GM18505 (cell line): ENCODE results near the gene HOXB9.

ENCODE experiments used
- ATAC-seq: cut with Tn5 transposase; IDR thresholded peaks from one replicate; pipeline ENCODE4 v1.9.1; 2021; ENCODE audit not compliant: unreplicated experiment
- POLR2A ChIP-seq: IDR thresholded peaks from 4 replicates; pipeline ENCODE4 v1.6.1; 2011; ENCODE audit warnings: borderline replicate concordance; ENCODE audit not compliant: insufficient read depth, insufficient read length; ENCODE audit errors: extremely low read depth

HOXB9 gene

GRCh38 chr17:48597778-48598631 is 28.2 kb downstream of the HOXB9 start:
- ATAC-seq = no peak
- no peak for TF ChIP-seq POLR2A

GRCh38 chr17:48597528-48597777 is 28.7 kb downstream of the HOXB9 start:
- ATAC-seq = no peak
- TF ChIP-seq POLR2A = no peak

DNA sequence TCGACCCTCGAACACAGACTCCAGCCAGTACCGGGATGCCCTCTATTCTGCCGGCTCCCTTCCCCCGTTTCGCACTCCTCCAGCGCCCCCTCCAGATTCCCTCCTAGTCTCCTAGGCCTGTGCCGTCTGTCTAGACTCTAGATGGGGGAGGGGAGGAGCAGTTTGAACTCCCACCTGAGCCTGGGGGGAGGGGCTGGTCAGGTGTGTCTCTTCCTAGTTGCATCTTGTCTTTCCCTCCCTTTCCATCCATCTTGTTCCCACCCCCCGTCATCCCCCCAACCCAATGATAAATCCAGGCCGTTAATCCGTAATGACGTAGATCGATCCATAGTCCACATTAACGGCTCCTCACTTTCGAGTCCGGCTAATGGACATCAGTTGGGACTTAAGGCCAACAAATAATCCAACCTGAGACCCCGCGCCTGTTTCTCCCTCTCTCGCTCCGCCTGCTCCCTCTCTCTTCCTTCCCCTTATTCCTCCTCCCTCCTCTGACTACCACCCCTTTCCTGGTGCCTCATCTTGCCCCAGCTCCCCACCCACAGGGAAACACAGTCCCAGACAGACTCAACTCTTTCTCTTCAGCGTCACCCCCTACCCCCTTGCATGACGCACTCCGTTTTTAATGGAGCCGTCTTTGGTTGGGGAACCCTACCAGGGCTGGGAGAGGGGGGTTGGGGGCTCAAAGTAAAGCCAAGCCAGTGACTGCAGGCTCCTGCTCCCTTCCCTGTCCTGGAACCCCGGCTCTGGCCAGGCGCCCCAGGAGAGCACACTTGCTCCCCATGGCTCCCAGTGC is 29.2 kb downstream of the HOXB9 start:
- no peak for ATAC-seq
- TF ChIP-seq POLR2A = no peak

GRCh38 chr17:48596000-48596734 is 30.0 kb downstream of the HOXB9 start:
- ATAC-seq = no peak

GRCh38 chr17:48595278-48595999 is 30.7 kb downstream of the HOXB9 start:
- TF ChIP-seq POLR2A = no peak
- ATAC-seq = no peak

More at GRCh38 chr17:48596000-48596734, 30.0 kb downstream of the HOXB9 start:
- TF ChIP-seq POLR2A = no peak

- ATAC-seq = no peak
- TF ChIP-seq POLR2A = no peak
Measured at GRCh38 chr17:48594538-48595277, 31.4 kb downstream of the HOXB9 start.

DNA sequence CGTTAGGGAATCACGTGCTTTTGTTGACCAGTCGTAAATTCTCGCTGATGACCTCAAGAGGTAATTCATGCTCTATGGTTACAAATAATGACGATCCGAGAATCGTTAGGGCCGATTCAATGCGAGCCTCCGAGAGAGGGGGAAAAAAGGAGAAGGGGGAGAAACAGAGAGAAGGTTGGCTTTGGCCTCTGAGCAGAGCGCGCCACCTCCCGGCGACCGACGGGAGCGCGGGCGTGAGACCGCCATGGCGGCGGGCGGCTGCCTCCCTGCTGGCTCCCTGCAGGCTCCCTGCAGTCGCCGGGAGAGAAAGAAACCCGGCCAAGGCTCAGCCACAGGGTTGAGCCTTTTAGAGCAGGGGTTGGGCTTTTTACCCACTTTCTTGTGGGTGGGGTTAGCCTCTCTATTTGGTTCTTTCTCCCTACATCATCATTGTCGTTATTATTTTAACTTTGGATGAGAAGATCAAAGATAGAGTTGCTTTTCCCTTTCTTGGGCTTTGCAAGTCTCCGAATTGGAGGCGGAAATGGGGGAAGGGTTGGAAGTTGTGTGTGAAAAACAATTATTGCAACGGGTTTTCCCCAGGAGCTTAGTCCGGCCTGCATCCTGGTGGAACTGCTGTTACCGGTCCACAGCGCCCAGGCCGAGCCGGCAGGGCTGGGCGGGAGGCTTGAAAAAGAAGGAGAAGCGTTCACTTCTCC is 32.2 kb downstream of the HOXB9 start:
- no peak for TF ChIP-seq POLR2A
- ATAC-seq = no peak

- no peak for ATAC-seq
- no peak for TF ChIP-seq POLR2A
Measured at GRCh38 chr17:48593126-48593829, 32.9 kb downstream of the HOXB9 start, which contains the start of gene HOXB5. Gene HOXB5, minus strand, starts transcription at chr17:48593779. Its CDS starts 97 bp downstream, at chr17:48593682.

DNA sequence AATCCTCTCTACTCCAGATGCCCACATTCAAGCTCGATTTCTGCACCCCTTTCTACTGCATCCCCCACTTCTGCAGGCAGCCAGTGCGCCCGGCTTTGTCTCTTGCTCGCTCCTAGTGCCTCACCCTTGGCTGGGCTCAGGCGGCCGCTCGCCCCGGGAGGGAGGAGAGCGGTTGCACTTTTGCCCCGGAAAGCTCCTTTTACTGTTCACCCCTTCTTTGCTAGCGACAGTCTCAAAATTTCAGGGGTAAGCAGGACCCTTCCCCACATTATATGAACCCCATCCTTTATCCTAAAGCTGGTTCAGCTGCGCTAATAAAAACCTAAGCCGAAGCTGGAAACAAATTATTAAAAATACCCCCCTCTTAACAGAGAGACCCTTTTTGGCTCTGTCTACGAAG is 33.6 kb downstream of the HOXB9 start:
- no peak for ATAC-seq
- TF ChIP-seq POLR2A = no peak

DNA sequence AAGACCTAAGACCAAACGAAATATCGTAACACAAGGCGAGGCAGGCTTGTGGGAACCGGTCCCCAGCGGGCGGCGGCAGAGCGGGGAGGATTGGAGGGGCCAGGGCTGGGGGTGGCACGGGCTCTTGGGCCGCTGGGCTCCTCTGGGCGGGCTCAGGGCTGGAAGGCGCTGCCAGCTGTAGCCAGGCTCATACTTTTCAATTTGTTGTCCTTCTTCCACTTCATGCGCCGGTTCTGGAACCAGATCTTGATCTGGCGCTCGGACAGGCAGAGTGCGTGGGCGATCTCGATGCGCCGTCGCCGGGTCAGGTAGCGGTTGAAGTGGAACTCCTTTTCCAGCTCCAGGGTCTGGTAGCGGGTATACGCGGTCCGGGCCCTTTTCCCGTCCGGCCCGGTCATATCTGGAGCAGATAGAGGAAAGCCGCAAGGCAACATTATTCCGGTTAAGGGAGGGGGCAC is 34.1 kb downstream of the HOXB9 start:
- ATAC-seq = no peak
- no peak for TF ChIP-seq POLR2A

DNA sequence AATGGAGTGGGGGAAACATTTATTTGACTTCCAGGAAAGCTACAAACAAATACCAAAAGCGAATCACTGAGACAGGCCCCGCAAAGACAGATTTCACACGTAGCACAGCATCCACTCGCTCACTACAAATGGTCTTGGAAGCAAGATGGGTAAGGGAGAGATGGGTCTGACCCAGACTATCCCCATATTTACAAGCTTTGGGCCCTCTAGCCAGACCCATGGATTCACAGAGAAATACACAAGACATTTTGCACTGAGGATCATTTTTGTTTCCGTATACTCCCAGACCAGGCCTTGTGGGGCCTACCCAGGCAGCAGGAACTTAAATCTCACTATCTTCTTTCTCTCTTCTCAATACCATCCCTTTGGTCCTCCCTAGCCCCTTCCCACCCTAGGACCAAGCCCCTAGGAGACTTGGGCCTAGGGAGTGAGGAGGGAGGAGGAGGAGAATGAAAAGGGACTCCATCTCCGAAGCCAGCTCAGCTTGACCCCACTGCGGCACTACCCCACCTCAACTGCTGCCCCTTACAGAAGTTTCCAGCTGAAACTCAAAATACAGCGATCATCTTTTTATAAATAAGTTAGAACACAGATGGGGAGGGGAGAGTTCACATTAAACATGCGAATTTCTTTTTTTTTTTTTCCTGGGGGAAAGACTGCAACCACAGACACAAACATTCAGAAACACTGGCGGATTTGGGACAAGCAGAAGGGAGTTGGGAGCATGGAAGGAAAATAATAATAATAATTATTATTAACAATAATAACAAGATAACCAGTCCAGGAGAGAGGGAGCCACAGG is 34.7 kb downstream of the HOXB9 start:
- TF ChIP-seq POLR2A = no peak
- no peak for ATAC-seq

DNA sequence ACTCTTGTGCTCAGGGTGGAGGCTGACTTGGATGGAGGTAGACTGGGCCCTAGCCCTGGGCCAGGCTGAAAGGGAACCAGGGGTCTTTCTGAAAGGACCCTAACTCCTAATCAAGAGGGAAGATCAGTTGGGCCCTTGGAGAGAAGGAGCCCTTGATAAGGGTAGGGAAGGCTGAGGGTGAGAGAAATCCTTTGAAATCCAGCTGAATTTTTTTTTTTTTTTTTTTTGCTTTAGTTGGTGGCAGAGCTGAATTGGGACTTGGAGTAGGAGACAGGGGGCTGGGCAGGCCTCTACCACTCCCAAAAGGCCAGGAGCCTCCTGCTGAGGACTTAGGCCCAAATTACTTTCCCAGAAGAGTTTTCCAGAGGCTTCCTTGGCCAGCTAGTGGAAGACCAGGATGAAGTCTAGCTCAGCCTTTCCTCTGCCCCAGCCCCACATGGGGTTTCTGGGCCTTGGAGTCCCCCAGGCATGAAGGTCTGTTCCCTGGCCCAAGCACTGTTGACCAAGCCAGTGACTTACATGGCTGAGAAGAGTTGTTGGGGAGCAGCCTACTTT is 35.5 kb downstream of the HOXB9 start:
- ATAC-seq = no peak

More for the DNA sequence above, 35.5 kb downstream of the HOXB9 start:
- TF ChIP-seq POLR2A = no peak
